Measurements from ENCODE around the gene FAR2.
A peak's percentile ranks its signal among the peaks of the same experiment; 100 is the strongest.
"Not testable (repeated sequence)": the region's sequence is repeated elsewhere in the genome, so short reads cannot be mapped to it uniquely, and the experiment has no call there.

FAR2 gene

GRCh38 chr12:29152981-29153630, 4.0 kb downstream of the FAR2 start:
- no peak for DNase-seq (ENCODE audit: low read depth)

DNA sequence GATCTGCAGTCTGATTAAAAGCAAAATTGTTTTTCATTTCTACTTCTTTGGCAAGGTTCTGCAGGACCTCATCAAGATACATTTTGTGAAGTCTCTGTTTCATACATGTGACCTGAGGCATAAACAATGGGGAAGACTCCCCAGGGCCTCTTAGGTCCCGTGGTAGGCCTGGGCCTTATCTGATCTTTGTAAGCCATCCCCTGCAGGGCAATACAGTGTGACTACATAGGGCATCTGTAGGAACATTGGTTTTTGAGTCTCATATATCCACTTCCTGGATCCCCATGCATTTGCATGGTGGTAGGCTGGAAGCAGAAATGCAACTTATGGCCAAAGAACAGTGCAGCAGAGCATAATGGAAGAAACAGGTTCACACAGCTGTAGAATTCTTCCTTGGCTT, 6.0 kb downstream of the FAR2 start:
- DNase-seq (ENCODE audit: low read depth) = no peak

GRCh38 chr12:29157486-29157946, 8.4 kb downstream of the FAR2 start:
- no peak for DNase-seq (ENCODE audit: low read depth)

DNA sequence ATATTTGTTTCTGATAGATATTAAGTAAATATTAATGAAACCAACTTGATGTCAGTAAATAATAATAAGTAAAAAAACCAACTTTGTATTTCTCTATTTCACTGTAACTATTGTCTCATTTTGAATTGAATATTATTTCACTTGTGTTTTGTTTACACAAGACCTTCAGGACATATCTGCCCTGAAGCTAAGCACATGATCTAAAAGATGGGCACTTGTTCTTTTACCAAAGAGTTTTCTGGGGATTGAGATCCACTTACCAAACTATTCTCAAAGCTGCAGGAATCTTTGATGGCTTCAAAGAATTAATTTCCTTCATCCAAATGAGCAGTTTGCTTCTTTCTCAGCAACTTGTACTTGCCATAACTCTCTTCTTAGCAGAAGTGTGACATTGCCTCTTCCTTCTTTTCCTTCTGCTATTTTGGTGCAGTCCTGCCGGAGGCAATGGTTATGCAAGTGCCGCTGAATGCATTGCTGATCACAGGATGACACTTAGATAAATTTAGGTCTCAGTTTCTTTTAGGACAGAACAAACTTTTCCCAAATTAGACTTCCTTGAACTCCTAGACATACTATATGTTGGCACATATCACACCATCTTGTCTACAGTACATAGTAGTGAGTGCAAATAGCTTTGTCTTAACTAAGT, 9.2 kb downstream of the FAR2 start:
- DNase-seq (ENCODE audit: low read depth) = no peak

DNA sequence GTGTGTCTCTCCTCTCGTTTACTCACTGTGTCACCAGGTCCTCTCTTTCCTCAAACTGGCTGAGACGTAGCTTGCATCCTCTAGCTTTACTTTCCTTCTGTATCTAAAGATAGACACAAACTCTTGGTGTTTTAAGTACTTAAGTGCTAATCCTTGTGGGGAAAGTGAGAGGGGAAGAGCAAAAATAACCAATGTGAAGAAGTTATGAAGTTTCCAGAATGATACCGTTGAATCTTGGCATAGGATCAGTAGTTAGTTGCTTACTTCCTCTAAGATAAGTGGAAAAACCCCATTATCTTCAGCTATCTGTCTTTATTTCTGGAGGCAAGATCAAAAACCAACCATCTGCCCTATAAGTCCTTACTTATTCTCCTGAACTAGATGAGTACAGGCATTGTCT, 10.6 kb downstream of the FAR2 start:
- no peak for DNase-seq (ENCODE audit: low read depth)

DNA sequence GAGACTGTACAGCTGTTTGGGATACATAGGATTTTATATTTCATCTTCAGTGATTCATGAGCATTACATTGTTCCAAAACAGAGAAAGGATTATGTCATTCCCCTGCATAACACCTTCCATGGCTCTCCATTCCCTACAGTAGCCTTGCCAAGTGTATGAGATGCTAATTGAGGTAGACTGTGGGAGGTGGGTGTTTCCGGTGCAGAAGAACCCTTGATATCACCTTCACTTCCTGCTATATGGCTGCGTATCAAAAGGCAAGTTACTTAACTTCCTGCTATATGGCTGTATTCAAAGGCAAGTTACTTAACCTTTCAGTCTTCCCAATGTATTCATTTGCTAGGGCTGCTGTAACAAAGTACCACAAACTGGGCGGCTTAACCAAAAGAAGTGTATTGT, 11.2 kb downstream of the FAR2 start:
- DNase-seq (ENCODE audit: low read depth) = no peak

DNA sequence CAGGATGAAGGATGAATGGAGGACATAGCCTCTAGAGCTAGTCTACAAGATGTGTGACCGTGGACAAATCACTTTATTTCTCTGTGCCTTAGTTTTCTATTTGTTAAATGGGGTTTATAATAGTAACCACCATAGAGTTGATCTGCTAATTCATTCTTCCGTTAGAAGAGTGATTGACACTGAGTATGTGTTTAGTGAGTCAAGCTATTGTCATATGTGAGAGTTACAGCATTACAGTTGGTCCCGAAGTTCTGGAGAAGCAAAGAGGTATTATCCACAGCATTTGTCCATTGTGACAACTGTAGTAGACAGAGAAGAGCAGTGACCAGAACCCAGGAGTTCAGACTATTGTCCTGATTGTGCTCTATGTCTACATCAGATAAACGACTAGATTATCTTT, 14.1 kb downstream of the FAR2 start:
- DNase-seq (ENCODE audit: low read depth) = no peak

- peak; percentile 20 for DNase-seq (ENCODE audit: low read depth)
Measured at GRCh38 chr12:29164477-29165393, 15.7 kb downstream of the FAR2 start.

DNA sequence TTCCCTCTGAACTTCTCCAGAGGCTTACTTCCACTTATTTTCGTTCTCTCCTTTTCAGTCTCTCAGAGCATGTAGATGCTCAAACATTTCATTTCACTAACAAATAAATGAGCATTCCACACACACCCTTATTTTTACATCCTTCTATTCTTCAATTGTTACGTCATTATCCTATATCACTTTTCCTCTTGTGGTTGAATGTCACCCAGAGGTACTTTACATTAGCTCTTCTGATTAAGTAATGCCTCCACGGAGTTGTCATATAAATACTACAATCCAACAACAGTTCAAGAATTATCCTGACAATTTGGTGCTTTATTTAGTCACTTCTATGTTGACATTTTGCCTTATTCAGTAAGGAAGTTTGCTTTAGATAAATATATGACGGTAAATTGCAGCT, 18.4 kb downstream of the FAR2 start:
- no peak for DNase-seq (ENCODE audit: low read depth)

- no peak for DNase-seq (ENCODE audit: low read depth)
Measured at GRCh38 chr12:29167988-29168387, 18.9 kb downstream of the FAR2 start.

GRCh38 chr12:29169978-29170377, 20.9 kb downstream of the FAR2 start:
- DNase-seq (ENCODE audit: low read depth) = not testable (repeated sequence)

GRCh38 chr12:29170478-29171084, 21.5 kb downstream of the FAR2 start:
- DNase-seq (ENCODE audit: low read depth) = not testable (repeated sequence)

DNA sequence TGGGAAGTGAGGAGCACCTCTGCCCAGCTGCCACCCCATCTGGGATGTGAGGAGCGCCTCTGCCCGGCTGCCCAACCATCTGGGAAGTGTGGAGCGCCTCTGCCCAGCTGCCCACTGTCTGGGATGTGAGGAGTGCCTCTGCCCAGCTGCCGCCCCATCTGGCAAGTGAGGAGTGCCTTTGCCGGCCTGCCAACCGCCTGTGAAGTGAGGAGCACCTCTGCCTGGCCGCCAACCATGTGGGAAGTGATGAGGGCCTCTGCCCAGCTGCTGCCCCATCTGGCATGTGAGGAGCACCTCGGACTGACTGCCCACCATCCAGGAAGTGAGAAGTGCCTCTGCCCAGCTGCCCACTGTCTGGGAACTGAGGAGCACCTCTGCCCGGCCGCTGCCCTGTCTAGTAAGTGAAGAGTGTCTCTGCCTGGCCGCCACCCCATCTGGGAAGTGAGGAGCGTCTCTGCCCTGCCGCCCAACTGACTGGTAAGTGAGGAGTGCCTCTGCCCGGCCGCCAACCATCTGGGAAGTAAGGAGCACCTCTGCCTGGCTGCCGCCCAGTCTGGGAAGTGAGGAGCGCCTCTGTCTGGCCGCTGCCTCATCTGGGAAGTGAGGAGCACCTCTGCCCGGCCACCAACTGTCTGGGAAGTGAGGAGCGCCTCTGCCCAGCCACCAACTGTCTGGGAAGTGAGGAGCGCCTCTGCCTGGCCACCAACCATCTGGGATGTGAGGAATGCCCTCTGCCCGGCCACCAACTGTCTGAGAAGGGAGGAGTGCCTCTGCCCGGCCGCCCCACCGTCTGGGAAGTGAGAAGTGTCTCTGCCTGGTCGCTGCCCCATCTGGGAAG, 22.6 kb downstream of the FAR2 start:
- DNase-seq (ENCODE audit: low read depth) = no peak

DNA sequence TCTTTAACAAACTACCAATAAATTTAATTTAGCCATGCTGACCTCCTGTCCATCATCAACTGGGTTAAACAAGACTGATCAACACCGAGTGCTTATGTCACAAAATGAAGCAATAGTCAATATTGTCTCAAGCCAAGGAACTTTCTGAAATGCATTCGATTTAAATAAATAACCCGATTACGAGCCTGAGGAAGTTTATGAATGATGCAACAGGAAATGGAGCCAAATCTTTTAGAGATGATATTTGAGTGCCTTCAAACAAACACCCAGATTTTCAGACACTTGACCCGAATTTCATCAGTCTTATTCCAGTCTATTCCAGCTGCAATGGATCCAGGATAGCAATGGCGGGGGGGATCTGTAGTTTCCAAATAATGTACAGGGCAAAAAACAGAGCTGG, 27.9 kb downstream of the FAR2 start:
- DNase-seq (ENCODE audit: low read depth) = no peak

DNA sequence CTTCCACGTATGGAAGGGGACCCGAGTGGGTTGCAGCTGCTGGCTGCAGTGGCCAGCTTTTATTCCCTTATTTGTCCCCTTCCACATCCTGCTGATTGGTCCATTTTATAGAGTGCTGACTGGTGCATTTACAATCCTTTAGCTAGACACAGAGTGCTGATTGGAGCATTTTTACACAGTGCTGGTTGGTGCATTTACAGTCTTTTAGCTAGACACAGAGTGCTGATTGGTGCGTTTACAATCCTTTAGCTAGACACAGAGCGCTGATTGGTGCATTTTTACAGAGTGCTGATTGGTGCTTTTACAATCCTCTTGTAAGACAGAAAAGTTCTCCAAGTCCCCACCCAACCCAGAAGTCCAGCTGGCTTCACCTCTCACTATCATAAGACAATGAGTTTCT, 33.2 kb downstream of the FAR2 start:
- DNase-seq (ENCODE audit: low read depth) = not testable (repeated sequence)

DNA sequence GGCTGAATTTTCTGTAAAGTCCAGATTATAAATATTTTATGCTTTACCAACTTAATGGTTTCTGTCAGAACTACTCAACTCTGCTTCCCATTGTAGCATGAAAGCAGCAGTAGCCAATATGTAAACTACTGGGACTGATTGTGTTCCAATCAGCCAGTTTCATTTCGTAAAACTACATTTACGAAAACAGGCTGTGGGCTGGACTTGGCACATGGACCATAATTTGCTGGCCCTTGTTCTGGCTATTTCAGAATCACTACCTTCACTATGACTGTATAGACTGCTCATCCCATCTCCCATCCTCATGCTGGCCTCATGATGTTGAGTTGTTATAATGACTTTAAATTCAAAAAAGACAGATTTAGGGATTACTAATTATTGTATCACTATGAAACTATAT, 38.7 kb downstream of the FAR2 start:
- DNase-seq (ENCODE audit: low read depth) = no peak

GRCh38 chr12:29191267-29191850, 42.3 kb downstream of the FAR2 start:
- DNase-seq (ENCODE audit: low read depth) = no peak

DNA sequence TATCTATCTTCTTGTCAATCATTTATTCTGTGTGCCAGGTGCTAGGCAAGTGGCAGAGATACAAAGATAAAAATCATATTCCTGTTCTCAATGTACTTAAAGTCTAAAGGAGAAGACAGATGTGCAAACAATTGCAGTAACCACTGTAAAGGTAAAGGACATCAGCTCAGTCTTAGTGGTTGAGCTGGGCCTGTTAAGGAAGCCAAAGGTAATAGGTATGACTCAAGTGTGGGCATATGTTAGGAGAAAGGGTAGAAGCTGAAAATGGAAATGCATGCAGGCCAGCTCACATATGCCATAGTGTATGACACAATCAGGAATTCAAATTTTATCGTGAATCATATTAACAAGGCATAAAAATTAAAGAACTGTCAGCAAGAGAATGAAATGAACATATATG, 49.8 kb downstream of the FAR2 start:
- DNase-seq (ENCODE audit: low read depth) = no peak

- no peak for DNase-seq (ENCODE audit: low read depth)
Measured at GRCh38 chr12:29200586-29200985, 51.5 kb downstream of the FAR2 start.

DNA sequence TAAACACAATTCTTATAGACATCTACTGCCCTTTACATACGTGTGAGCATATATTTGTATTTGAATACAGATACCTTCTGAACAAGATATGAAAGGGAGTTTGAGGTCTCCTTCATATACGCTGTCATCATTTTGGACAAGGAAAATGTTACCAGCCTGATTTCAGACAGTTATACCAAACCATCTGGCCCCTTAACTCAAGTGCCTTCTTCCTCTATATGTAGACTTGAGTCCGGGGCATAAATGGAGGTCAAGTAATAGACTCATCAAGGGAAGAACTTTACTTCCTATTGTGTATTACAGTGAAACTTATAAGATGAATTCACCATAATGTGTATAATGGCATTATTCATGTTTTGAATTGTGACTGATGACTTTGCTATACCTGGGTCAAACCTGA, 52.2 kb downstream of the FAR2 start:
- DNase-seq (ENCODE audit: low read depth) = no peak

DNA sequence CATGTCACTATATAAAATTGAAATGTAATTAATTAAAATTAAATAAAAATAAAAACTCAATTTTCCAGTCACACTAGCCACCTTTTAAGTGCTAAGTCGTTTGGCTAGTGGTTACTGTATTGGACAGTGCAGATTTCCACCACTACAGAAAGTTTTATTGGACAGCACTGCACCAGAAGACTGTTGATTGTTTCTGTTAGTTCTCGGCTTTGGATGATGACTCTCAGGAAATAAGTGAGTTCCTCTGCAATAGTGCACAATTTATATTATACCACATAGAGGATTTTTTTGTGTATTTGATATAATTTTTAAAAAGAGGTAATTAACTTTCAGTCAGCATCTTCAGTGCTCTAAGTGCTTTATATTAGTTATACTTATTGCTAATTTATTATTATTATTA, 52.7 kb downstream of the FAR2 start:
- DNase-seq (ENCODE audit: low read depth) = no peak

Measured in ELR (cell line).